ENCODE data around the gene FOXN3.
"Not testable (repeated sequence)": the region's sequence is repeated elsewhere in the genome, so short reads cannot be mapped to it uniquely, and the experiment has no call there.

Gene FOXN3

GRCh38 chr14:89226801-89227495, 190.1 kb downstream of the FOXN3 start:
- DNase-seq (ENCODE audit: low read depth) = no peak

- DNase-seq (ENCODE audit: low read depth) = no peak
Measured at GRCh38 chr14:89225607-89226006, 191.4 kb downstream of the FOXN3 start.

GRCh38 chr14:89221109-89221810, 195.8 kb downstream of the FOXN3 start:
- DNase-seq (ENCODE audit: low read depth) = no peak

- DNase-seq (ENCODE audit: low read depth) = no peak
Measured at GRCh38 chr14:89219051-89219450, 198.0 kb downstream of the FOXN3 start.

- no peak for DNase-seq (ENCODE audit: low read depth)
Measured at GRCh38 chr14:89217891-89218290, 199.1 kb downstream of the FOXN3 start.

GRCh38 chr14:89215531-89215930, 201.5 kb downstream of the FOXN3 start:
- DNase-seq (ENCODE audit: low read depth) = no peak

- no peak for DNase-seq (ENCODE audit: low read depth)
Measured at GRCh38 chr14:89215114-89215513, 201.9 kb downstream of the FOXN3 start.

GRCh38 chr14:89214221-89214965, 202.6 kb downstream of the FOXN3 start:
- DNase-seq (ENCODE audit: low read depth) = no peak

GRCh38 chr14:89212386-89213235, 204.4 kb downstream of the FOXN3 start:
- DNase-seq (ENCODE audit: low read depth) = no peak

GRCh38 chr14:89209558-89209957, 207.5 kb downstream of the FOXN3 start:
- no peak for DNase-seq (ENCODE audit: low read depth)

GRCh38 chr14:89207925-89208328, 209.1 kb downstream of the FOXN3 start:
- no peak for DNase-seq (ENCODE audit: low read depth)

GRCh38 chr14:89206389-89207031, 210.5 kb downstream of the FOXN3 start:
- no peak for DNase-seq (ENCODE audit: low read depth)

- no peak for DNase-seq (ENCODE audit: low read depth)
Measured at GRCh38 chr14:89205137-89205740, 211.8 kb downstream of the FOXN3 start.

- DNase-seq (ENCODE audit: low read depth) = no peak
Measured at GRCh38 chr14:89202413-89203190, 214.4 kb downstream of the FOXN3 start.

- no peak for DNase-seq (ENCODE audit: low read depth)
Measured at GRCh38 chr14:89201645-89202044, 215.4 kb downstream of the FOXN3 start.

GRCh38 chr14:89199357-89199756, 217.7 kb downstream of the FOXN3 start:
- DNase-seq (ENCODE audit: low read depth) = not testable (repeated sequence)

GRCh38 chr14:89198544-89199329, 218.3 kb downstream of the FOXN3 start:
- no peak for DNase-seq (ENCODE audit: low read depth)

- no peak for DNase-seq (ENCODE audit: low read depth)
Measured at GRCh38 chr14:89197623-89198022, 219.4 kb downstream of the FOXN3 start.

- DNase-seq (ENCODE audit: low read depth) = no peak
Measured at GRCh38 chr14:89196545-89196944, 220.5 kb downstream of the FOXN3 start.

Data from activated T-cell treated with anti-CD3 and anti-CD28 coated beads for 48 hours (primary cell).